H1 (cell line): ENCODE data around the gene CPNE4. TPM values are rescaled to one million over a fixed set of nuclear protein-coding genes. Genes with fewer than 3 reads are reported as not detected.

Experiments used
- CTCF ChIA-PET: fragments of 300-600 bp; sonication (Branson Sonifier 250); formaldehyde crosslinking; loops from one replicate; lab custom pipeline; 2021; ENCODE audit not compliant: partially characterized antibody; lab: Charles Lee
- POLR2A ChIA-PET: fragments of 300-600 bp; sonication (Branson Sonifier 250); formaldehyde crosslinking; loops from one replicate; lab custom pipeline; 2021; ENCODE audit warnings: inconsistent platforms; ENCODE audit not compliant: partially characterized antibody; lab: Charles Lee
- DNase-seq, 2 experiments: peaks; one replicate each; pipeline versions ENCODE4 v3.0.0 to v3.0.0-alpha.2; 2010 to 2022; ENCODE audit warnings: low spot score in 2 of 2, low read depth in 1 of 2, mixed read lengths in 1 of 2
- FAIRE-seq: peaks from 2 replicates; lab custom pipeline; 2011; peaks lifted over from hg19 to GRCh38; lab: Jason Lieb, UNC
- H2AFZ ChIP-seq: 2 replicates; pipeline ENCODE4 v1.8.1; 2012; ENCODE audit warnings: low read length, inconsistent platforms
- H2AK5ac ChIP-seq: 2 replicates; pipeline ENCODE4 v1.6.1; 2013; ENCODE audit warnings: low read depth, low read length
- H2BK120ac ChIP-seq: replicated peaks from 2 replicates; pipeline ENCODE3; 2013; ENCODE audit warnings: low read depth, low read length, inconsistent platforms
- H2BK12ac ChIP-seq: 2 replicates; pipeline ENCODE4 v1.6.1; 2013; ENCODE audit warnings: low read depth, low read length
- H2BK15ac ChIP-seq: 2 replicates; pipeline ENCODE4 v1.6.1; 2013; ENCODE audit warnings: low read length
- H2BK20ac ChIP-seq: 2 replicates; pipeline ENCODE4 v1.6.1; 2013; ENCODE audit warnings: low read length
- H2BK5ac ChIP-seq: 2 replicates; pipeline ENCODE4 v1.6.1; 2013; ENCODE audit warnings: low read depth, low read length
- H3K14ac ChIP-seq: 2 replicates; pipeline ENCODE4 v1.6.1; 2013; ENCODE audit warnings: inconsistent platforms; ENCODE audit not compliant: insufficient read length
- H3K18ac ChIP-seq: 2 replicates; pipeline ENCODE4 v1.6.1; 2013; ENCODE audit warnings: low read length; ENCODE audit errors: extremely low read depth
- H3K23ac ChIP-seq: 2 replicates; pipeline ENCODE4 v1.6.1; 2013; ENCODE audit warnings: inconsistent platforms; ENCODE audit not compliant: insufficient read length
- H3K23me2 ChIP-seq: 2 replicates; pipeline ENCODE4 v1.6.1; 2013; ENCODE audit warnings: low read depth, low read length
- H3K27ac ChIP-seq: 2 replicates; pipeline ENCODE4 v1.6.1; 2011; ENCODE audit warnings: low read depth, low read length, inconsistent platforms
- H3K27me3 ChIP-seq, 4 experiments: replicated peaks in 1 of 4; 1 replicate in 1 of 4; 2 replicates in 3 of 4; pipeline versions ENCODE4 v1.6.1 to v1.8.1; 2011 to 2013; ENCODE audit warnings: low read length in 3 of 4, mild to moderate bottlenecking in 3 of 4, inconsistent platforms in 2 of 4, mixed read lengths in 2 of 4, moderate library complexity in 1 of 4; ENCODE audit not compliant: control insufficient read depth in 3 of 4, insufficient read depth in 3 of 4; ENCODE audit errors: extremely low read depth in 1 of 4
- H3K36me3 ChIP-seq, 4 experiments: 2 replicates each; pipeline versions ENCODE4 v1.6.1 to v1.8.1; 2011 to 2013; ENCODE audit warnings: mild to moderate bottlenecking in 4 of 4, low read length in 3 of 4, moderate library complexity in 2 of 4, control low read depth in 1 of 4, inconsistent platforms in 1 of 4; ENCODE audit not compliant: insufficient read depth in 4 of 4, control insufficient read depth in 2 of 4
- H3K4ac ChIP-seq: replicated peaks from 2 replicates; pipeline ENCODE3; 2013; ENCODE audit warnings: low read length, low read depth, mixed read lengths, inconsistent platforms; ENCODE audit not compliant: insufficient read length
- H3K4me1 ChIP-seq, 4 experiments: replicated peaks in 1 of 4; 1 replicate in 1 of 4; 2 replicates in 3 of 4; pipeline versions ENCODE4 v1.6.1 to v1.8.1; 2011 to 2013; ENCODE audit warnings: low read length in 3 of 4, inconsistent platforms in 2 of 4, mixed read lengths in 1 of 4; ENCODE audit not compliant: insufficient read depth in 4 of 4, control insufficient read depth in 3 of 4
- H3K4me2 ChIP-seq, 2 experiments: 2 replicates each; pipeline versions ENCODE4 v1.6.1 to v1.8.1; 2011 to 2013; ENCODE audit warnings: low read depth in 2 of 2, low read length in 2 of 2, control low read depth in 1 of 2, inconsistent platforms in 1 of 2, mild to moderate bottlenecking in 1 of 2; ENCODE audit not compliant: insufficient read depth in 1 of 2
- H3K4me3 ChIP-seq, 4 experiments: fragments of 200-600, 300-600 bp in 1 of 4; sonication (generic), shearing (Covaris generic), sonication (Bioruptor Twin) in 1 of 4; 2 replicates each; pipeline versions ENCODE4 v1.5.1 to v1.8.1; 2011 to 2016; ENCODE audit warnings: low read length in 4 of 4, low read depth in 3 of 4, control low read depth in 2 of 4, inconsistent platforms in 2 of 4, mild to moderate bottlenecking in 2 of 4, mixed read lengths in 1 of 4, moderate library complexity in 1 of 4; ENCODE audit not compliant: insufficient read depth in 2 of 4; ENCODE audit errors: extremely low read depth in 1 of 4
- H3K56ac ChIP-seq: replicated peaks from 2 replicates; pipeline ENCODE3; 2013; ENCODE audit warnings: low read depth, mild to moderate bottlenecking, mixed read lengths, low read length, inconsistent platforms; ENCODE audit not compliant: insufficient read length
- H3K79me1 ChIP-seq: 2 replicates; pipeline ENCODE4 v1.6.1; 2013; ENCODE audit warnings: low read depth, low read length, control low read depth
- H3K79me2 ChIP-seq, 2 experiments: 2 replicates each; pipeline versions ENCODE4 v1.6.1 to v1.8.1; 2012 to 2013; ENCODE audit warnings: low read length in 2 of 2, mild to moderate bottlenecking in 2 of 2, inconsistent platforms in 1 of 2; ENCODE audit not compliant: insufficient read depth in 2 of 2, control insufficient read depth in 1 of 2
- H3K9ac ChIP-seq, 4 experiments: replicated peaks in 1 of 4; 1 replicate in 1 of 4; 2 replicates in 3 of 4; pipeline versions ENCODE4 v1.6.1 to v1.8.1; 2011 to 2013; ENCODE audit warnings: low read depth in 3 of 4, low read length in 3 of 4, control low read depth in 2 of 4, mild to moderate bottlenecking in 2 of 4, moderate library complexity in 2 of 4, inconsistent platforms in 1 of 4; ENCODE audit errors: extremely low read depth in 1 of 4
- H3K9me3 ChIP-seq, 2 experiments: 2 replicates each; pipeline versions ENCODE4 v1.6.1 to v1.8.1; 2012 to 2013; ENCODE audit warnings: mild to moderate bottlenecking in 2 of 2, moderate library complexity in 2 of 2, control low read depth in 1 of 2, inconsistent platforms in 1 of 2, low read depth in 1 of 2, low read length in 1 of 2, mixed read lengths in 1 of 2; ENCODE audit not compliant: insufficient read depth in 2 of 2
- H4K20me1 ChIP-seq, 2 experiments: replicated peaks in 1 of 2; 2 replicates each; pipeline versions ENCODE3 to v1.8.1; 2011 to 2013; ENCODE audit warnings: inconsistent platforms in 2 of 2, low read length in 2 of 2, mild to moderate bottlenecking in 1 of 2; ENCODE audit not compliant: insufficient read depth in 2 of 2, control insufficient read depth in 1 of 2
- H4K5ac ChIP-seq: 2 replicates; pipeline ENCODE4 v1.6.1; 2013; ENCODE audit warnings: low read length, low read depth, mixed read lengths, inconsistent platforms; ENCODE audit not compliant: insufficient read length
- H4K8ac ChIP-seq: 2 replicates; pipeline ENCODE4 v1.8.0; 2013; ENCODE audit warnings: mild to moderate bottlenecking, moderate library complexity, low read length, inconsistent platforms; ENCODE audit not compliant: insufficient read depth; ENCODE audit errors: extremely low read depth
- H4K91ac ChIP-seq: replicated peaks from 2 replicates; pipeline ENCODE3; 2013; ENCODE audit warnings: low read length, mixed read lengths, inconsistent platforms; ENCODE audit not compliant: insufficient read length
- WGBS, 2 experiments: shearing (Covaris generic) in 1 of 2; methylation state at CpG; one replicate each; pipeline versions ENCODE4 v1.1.6 to v1.1.7; 2013 to 2015; ENCODE audit warnings: low lambda C conversion rate in 2 of 2, mixed read lengths in 2 of 2, inconsistent platforms in 1 of 2, low coverage in 1 of 2, missing lambda C conversion rate in 1 of 2; ENCODE audit not compliant: insufficient replicate concordance in 2 of 2, insufficient coverage in 1 of 2, insufficient read length in 1 of 2; ENCODE audit errors: extremely low coverage in 1 of 2, missing lambda C conversion rate in 1 of 2; 5-methylcytosine and 5-hydroxymethylcytosine counted together
- polyA plus RNA-seq, 7 experiments: library from polyadenylated mRNA; depleted of rRNA in 3 of 7; stranded (reverse) in 5 of 7; unstranded in 2 of 7; fragments of >200 nt in 5 of 7; fragments of 200-250 nt in 2 of 7; gene quantifications; 1 replicate in 5 of 7; 2 replicates in 1 of 7; 4 replicates in 1 of 7; pipeline versions ENCODE4 v1.2.1 to v1.2.3, GENCODE V29; 2011 to 2013; ENCODE audit warnings: missing spikeins in 2 of 7, mixed read lengths in 2 of 7
- total RNA-seq: library from RNA; stranded (reverse); fragmentation: NEBNext Ultra II Directional; extraction: Animal tissue kit (Norgen Biotek cat#: 25700); gene quantifications from 2 replicates; pipeline ENCODE4 v1.2.1, GENCODE V29; 2021

CPNE4 gene
- total and polyA plus RNA-seq, 2 of the 8 experiments (the other 6 are each of a cell fraction or from before 2014, with no cell fraction given), result 0.82 to 3.8 TPM

DNA sequence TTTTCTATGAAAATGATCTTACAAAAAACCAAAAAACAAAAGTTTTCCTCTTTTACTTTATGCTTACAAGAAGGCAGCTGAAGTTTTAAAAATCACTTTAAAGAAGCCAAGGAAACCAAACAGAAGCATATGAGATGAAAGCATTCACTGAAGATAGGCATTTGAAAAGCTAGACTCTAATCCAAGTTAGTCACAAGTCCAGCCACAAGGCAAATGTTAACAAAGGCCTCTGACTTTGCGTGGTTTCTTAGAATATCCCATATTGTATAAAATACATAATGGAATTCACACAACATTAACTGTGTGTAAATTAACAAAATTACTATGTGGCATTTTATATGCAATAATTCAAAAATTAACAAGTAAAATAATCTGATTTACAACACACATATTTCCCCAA lies 549.7 kb downstream of the CPNE4 start:
- Histone ChIP-seq H3K4me2 (no peak overlapping the region), H2BK20ac (no peak overlapping the region), H2BK5ac (no peak overlapping the region), H3K4ac (no peak overlapping the region), H3K56ac (no peak overlapping the region), H3K9ac (no peak overlapping the region), H2BK12ac (no peak overlapping the region), H3K27ac (no peak overlapping the region), H2AFZ (no peak overlapping the region), H3K23me2 (no peaks in the 10 kb centered on the region), H3K79me2 (peaks cover 0 to 18% of the 10 kb centered on the region in 2 experiments; a peak in 2 of 4 replicates), H3K18ac (no peak overlapping the region), H3K79me1 (peaks cover under 1% of the 10 kb centered on the region; the same call in 1 of the 2 replicates), H3K23ac (no peak overlapping the region), H3K9me3 (no peaks in the 10 kb centered on the region), H2AK5ac (no peak overlapping the region), H3K4me1 (no peaks in the 10 kb centered on the region), H3K4me3 (no peak overlapping the region), H2BK15ac (no peak overlapping the region), H3K36me3 (peaks cover 2 to 57% (median 14%) of the 10 kb centered on the region in 4 experiments; a peak in 6 of 8 replicates), H4K5ac (no peak overlapping the region), H4K8ac (no peak overlapping the region), H4K20me1 (peaks cover 0 to 1% of the 10 kb centered on the region in 2 experiments), H4K91ac (no peak overlapping the region), H3K27me3 (no peaks in the 10 kb centered on the region), H3K14ac (no peak overlapping the region), H2BK120ac (no peak overlapping the region)
- FAIRE-seq (no peak), DNase-seq (no peak)
- POLR2A ChIA-PET, result interaction anchor here (0.7 kb wide), 1 partner anchor 13 kb away, joined by 4 read pairs; no protein-coding TSS in a partner anchor
- CTCF ChIA-PET, result interaction anchor here (0.6 kb wide), 1 partner anchor 523 kb away, joined by 3 read pairs; no protein-coding TSS in a partner anchor
- WGBS, 2 experiments, result 79% methylated on average over 1 of the region's 1 CpG; no CpG with 5 or more reads in 1 of the 2 experiments
